ENCODE results near the gene CLEC16A.

DNA sequence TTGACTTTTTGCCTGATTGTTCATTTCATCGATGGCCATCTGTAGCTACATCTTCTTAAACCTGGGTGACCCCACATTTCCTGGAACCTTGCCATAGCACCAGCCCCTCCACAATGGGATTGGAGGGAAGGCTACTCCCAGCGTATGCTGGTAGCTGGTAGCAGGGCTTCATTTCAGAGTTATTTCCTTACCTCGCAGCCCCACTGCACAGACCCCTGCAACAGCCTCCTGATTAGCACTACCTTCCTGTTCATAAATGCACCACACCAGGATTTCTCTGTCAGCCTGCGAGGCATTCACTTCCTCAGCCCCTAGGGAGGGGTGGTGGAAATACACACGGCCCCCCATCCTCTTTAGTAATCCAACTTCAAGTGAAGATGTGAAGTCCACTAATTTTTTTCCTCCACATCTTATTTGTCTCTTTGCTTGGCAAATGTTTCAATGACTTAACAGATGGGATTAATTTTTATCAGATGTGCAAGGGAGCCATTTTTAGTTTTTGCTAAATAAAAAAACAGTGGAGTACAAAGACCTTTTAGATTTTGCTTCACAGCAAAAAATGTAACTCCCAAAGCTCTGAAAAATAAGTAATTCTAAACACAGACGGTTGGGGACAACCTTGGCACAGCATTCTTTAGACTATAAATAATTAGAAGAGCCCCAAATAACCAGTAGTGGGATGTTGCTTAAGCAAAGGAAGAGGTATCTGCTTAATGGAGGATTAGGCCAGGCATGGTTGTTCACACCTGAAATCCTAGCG lies 76.6 kb downstream of the CLEC16A start:
- TF ChIP-seq POLR2A (IDR thresholded peaks at IDR 0.05): no peak
- TF ChIP-seq, protein P1, sequence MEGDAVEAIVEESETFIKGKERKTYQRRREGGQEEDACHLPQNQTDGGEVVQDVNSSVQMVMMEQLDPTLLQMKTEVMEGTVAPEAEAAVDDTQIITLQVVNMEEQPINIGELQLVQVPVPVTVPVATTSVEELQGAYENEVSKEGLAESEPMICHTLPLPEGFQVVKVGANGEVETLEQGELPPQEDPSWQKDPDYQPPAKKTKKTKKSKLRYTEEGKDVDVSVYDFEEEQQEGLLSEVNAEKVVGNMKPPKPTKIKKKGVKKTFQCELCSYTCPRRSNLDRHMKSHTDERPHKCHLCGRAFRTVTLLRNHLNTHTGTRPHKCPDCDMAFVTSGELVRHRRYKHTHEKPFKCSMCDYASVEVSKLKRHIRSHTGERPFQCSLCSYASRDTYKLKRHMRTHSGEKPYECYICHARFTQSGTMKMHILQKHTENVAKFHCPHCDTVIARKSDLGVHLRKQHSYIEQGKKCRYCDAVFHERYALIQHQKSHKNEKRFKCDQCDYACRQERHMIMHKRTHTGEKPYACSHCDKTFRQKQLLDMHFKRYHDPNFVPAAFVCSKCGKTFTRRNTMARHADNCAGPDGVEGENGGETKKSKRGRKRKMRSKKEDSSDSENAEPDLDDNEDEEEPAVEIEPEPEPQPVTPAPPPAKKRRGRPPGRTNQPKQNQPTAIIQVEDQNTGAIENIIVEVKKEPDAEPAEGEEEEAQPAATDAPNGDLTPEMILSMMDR (IDR thresholded peaks at IDR 0.05 in 4 of 5, conservative IDR thresholded peaks at IDR 0.05 in 1 of 5): no peak
